ENCODE results near the gene ARF3.
"Not testable (repeated sequence)": the region's sequence is repeated elsewhere in the genome, so short reads cannot be mapped to it uniquely, and the experiment has no call there.

The ARF3 gene

GRCh38 chr12:48929551-48929950, 27.7 kb downstream of the ARF3 start:
- no peak for DNase-seq (ENCODE audit: low spot score)

DNA sequence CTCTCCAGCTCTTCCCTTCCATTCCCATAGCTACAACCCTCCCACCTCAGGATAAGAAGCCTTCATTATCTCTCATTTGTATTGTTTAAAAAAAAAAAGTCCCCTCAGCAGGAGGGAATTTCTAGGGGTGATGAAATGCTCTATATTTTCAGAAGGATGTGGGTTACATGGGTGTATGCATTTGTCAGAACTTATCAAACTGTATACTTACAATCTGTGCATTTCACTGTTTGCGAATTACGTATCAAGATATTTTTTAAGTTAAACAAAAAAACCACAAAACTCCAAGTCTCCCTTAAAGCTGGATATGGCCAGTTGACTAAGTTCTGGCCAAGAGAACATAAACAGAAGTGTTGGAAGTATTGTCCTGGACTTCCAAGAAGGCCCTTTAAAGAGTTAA, 30.0 kb downstream of the ARF3 start:
- DNase-seq (ENCODE audit: low spot score) = no peak

- DNase-seq (ENCODE audit: low spot score) = no peak
Observed at GRCh38 chr12:48925304-48926011, 31.8 kb downstream of the ARF3 start, which contains the start of gene FKBP11. FKBP11 (minus strand) TSS chr12:48925492; CDS start chr12:48925428, 64 bp downstream.

DNA sequence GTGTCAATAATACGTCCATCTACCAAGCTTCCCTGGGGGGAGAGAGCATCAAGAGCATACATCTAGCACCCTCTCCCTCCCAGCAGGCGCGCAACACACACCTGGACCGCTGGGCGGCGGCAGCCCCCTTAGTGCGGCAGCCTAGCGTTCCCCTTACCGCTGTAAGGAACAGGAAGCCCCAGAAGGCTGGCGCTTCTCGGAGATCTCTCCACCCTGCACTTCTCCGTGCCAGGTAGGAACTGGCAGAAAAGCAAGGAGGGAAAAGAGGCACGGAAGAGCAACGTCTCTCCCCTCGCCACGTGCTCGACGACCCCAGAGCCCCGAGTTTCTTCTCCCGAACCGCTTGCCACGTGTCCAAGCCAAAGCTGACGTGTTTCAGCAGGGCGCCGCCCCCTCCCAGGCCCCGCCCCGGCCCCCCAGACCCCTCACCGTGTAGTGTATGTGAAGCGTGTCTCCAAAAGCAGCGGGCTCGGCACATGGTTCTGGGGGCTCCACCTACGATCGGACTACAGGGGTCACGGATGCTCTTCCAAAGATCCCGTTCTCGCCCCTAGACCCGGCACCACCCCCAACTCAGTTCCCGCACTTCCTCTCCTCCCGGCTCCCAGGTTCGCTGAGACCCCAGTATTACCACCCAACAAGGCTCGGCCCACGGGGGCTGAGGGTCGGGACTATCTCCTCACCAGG, 32.5 kb downstream of the ARF3 start:
- DNase-seq (ENCODE audit: low spot score) = no peak

DNA sequence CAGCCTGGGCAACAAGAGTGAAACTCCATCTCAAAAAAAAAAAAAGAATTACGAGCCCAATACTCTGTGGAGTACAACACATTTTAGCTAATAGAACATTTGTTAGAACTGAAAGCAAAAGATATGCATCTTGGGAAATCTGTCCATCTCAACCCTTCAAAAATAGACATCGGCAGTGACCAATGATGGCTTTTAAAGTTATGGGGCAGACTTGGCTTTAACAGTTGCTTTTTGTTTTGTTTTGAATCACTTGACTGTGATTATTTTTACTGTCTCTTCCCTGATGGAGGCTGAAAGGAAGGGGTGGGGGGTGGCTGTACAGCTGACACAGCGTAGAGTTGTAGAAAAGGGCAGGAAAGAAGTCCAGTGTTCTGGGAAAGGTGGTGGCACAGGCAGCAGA, 34.2 kb downstream of the ARF3 start:
- DNase-seq (ENCODE audit: low spot score) = no peak

DNA sequence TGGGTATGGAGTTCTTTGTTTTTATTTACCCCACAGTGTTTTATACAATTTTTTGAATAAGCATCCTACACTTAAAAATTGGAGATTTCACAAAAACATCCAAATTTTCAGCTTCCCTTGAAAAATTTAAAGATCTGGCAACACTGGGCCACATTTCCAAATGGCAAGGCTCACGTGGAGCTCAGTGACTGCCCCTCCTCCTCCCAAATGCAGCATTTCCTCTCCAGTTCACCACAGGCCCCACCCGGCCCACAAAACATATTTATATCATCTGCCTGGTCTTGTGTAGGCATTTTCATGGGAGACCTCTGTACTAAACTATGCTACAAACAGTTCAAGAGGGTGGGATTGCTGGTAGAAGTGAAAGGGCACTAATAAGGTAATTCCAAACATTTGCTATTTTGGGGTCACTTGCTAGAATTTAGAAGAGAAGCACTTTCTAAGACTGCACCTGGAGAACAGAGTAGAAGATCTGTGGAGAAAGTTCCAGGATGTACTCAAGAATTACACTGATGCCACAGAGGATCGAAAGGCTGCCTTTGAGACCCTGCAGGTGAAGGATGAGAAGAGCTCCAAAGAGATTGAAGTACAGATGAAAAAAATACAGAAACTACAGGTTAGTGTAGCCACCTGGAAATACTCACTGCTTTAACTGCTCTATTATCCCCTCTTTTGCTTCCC, 39.3 kb downstream of the ARF3 start:
- no peak for DNase-seq (ENCODE audit: low spot score)

GRCh38 chr12:48910196-48910595, 47.1 kb downstream of the ARF3 start:
- no peak for DNase-seq (ENCODE audit: low spot score)

- DNase-seq (ENCODE audit: low spot score) = not testable (repeated sequence)
Observed at GRCh38 chr12:48909698-48910097, 47.6 kb downstream of the ARF3 start.

DNA sequence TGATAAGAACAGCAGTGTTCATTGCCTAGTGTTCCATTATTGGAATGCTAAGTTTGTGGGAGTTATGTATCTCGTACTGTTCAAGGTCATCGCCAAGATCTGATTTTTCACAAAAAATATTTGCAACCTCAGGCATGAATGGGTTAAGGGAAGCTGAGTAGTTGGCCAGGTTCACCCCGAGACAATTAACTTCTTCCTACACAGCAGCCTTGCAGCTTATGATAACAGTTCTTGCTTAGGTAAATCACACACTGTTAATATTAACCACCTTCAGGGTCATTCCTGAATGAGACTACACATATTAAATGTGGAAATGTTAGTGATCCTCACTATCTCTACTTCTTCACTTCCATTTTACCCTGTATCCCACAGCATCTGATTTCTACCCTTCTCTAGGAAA, 50.0 kb downstream of the ARF3 start:
- DNase-seq (ENCODE audit: low spot score) = no peak

GRCh38 chr12:48903982-48904411, 53.3 kb downstream of the ARF3 start:
- DNase-seq (ENCODE audit: low spot score) = peak; percentile 65

GRCh38 chr12:48903363-48903981, 53.8 kb downstream of the ARF3 start:
- DNase-seq (ENCODE audit: low spot score) = no peak

GRCh38 chr12:48901278-48901677, 56.0 kb downstream of the ARF3 start:
- DNase-seq (ENCODE audit: low spot score) = no peak

DNA sequence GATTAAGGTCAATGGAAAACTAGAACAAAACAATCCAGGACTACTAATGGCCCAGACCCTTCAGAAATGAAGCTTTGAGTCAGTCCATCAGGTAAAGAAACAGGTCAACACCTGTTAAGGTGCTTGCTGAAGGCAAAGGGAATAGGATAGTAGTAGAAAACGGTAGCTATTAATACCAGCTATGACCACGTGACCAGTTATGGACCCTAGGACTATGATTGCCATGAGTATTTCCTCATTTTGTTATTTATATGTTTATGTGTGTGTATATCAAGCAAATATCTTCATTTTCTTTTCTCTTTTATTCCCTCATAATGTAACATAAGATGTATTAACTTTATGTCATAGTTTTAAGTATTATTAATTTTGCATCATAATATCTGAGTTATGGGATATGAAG, 57.6 kb downstream of the ARF3 start:
- DNase-seq (ENCODE audit: low spot score) = no peak

DNA sequence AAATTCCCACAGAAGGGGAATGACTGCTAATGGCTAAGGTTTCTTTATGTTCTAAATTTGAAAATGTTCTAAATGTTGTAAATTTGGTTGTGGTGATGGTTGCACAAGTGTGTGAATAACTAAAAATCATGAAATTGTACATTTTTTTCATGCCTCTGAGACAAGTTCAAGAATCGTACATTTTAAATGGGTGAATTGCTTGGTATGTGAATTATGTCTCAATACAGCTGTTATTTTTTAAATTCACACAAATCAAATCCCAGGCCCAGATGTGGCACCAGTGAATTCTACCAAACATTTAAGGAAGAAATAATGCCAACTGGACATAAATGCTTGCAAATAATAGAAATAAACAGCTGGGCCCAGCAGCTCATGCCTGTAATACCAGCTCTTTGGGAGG, 63.0 kb downstream of the ARF3 start:
- no peak for DNase-seq (ENCODE audit: low spot score)

- DNase-seq (ENCODE audit: low spot score) = peak; percentile 82
Observed at GRCh38 chr12:48890657-48891418, 66.4 kb downstream of the ARF3 start.

GRCh38 chr12:48889679-48890078, 67.6 kb downstream of the ARF3 start:
- DNase-seq (ENCODE audit: low spot score) = no peak

All from putamen (tissue), 1 donor.